22Rv1 (cell line): ENCODE data around the gene ZNF280D.

Experiments used
- H3K27ac ChIP-seq: fragments of 450-650 bp; 2 replicates; pipeline ENCODE4 v1.5.1; 2017
- ZFX ChIP-seq: fragments of 450-650 bp; IDR thresholded peaks from 2 replicates; pipeline ENCODE4 v1.6.1; 2017; ENCODE audit warnings: antibody characterized with exemption, borderline replicate concordance
- TF ChIP-seq, protein P1 (sequence below): fragments of 450-650 bp; IDR thresholded peaks from 2 replicates; pipeline ENCODE4 v1.5.1; 2017; ENCODE audit warnings: mild to moderate bottlenecking

Gene ZNF280D

DNA sequence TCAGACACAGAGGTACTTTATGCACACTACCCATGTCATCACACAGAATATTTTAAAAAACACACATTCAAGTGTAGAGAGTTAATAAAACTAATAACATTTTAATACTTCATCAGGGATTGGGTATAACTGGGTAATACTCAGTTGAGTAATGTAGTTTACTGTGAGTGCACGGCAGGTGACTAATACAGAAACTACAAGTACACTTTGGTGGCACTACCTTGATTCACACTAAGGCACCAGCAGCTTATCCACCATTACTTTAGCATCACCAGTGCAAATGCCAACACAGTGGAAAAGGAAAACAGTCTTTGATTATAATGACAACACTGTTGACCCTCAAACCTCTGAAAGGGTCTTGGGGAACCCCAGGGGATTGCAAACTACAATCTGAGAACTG lies 33.6 kb downstream of the ZNF280D start:
- no peak for TF ChIP-seq ZFX
- TF ChIP-seq, protein P1, sequence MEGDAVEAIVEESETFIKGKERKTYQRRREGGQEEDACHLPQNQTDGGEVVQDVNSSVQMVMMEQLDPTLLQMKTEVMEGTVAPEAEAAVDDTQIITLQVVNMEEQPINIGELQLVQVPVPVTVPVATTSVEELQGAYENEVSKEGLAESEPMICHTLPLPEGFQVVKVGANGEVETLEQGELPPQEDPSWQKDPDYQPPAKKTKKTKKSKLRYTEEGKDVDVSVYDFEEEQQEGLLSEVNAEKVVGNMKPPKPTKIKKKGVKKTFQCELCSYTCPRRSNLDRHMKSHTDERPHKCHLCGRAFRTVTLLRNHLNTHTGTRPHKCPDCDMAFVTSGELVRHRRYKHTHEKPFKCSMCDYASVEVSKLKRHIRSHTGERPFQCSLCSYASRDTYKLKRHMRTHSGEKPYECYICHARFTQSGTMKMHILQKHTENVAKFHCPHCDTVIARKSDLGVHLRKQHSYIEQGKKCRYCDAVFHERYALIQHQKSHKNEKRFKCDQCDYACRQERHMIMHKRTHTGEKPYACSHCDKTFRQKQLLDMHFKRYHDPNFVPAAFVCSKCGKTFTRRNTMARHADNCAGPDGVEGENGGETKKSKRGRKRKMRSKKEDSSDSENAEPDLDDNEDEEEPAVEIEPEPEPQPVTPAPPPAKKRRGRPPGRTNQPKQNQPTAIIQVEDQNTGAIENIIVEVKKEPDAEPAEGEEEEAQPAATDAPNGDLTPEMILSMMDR: no peak
- no peak overlapping the region for H3K27ac ChIP-seq

DNA sequence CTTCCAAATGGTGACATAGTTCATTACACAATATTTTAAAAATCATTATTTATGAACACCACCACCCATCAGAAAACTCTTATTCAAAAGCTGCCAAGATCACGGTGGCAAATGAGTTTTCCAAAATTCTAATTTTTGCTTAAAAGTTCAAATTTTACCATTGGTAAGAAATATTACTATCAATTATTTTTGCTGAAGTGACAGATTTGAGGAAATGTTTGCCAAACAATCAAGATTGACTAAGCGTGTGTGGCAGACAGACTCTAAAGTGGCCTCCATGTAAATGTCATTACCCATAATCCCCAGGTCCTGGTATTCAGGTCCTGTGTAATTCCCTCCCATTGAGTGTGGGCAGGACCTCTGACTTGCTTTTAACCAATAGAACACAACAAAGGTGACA lies 35.0 kb downstream of the ZNF280D start:
- TF ChIP-seq, protein P1: no peak
- no peak for TF ChIP-seq ZFX
- no peak overlapping the region for H3K27ac ChIP-seq

DNA sequence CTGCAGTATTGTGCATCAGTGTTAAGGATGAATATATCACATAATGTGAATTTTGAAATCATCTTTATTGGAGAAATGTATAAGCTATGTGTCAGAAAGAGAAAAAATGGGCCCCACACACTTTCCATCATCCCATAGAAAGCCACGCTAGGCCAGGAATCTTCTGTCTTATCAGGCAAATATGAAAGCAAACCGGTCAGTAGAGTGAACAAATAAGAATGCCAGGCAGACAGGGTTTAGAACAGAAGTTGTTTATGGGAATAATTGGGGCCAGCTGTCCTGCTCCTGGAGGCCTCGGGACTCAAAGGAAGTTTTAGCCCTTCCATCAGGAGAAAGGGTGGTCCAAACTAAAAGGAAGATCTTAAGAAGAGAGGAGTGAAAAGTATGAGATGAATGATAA lies 39.5 kb downstream of the ZNF280D start:
- H3K27ac ChIP-seq: no peak overlapping the region
- TF ChIP-seq, protein P1: no peak
- no peak for TF ChIP-seq ZFX

DNA sequence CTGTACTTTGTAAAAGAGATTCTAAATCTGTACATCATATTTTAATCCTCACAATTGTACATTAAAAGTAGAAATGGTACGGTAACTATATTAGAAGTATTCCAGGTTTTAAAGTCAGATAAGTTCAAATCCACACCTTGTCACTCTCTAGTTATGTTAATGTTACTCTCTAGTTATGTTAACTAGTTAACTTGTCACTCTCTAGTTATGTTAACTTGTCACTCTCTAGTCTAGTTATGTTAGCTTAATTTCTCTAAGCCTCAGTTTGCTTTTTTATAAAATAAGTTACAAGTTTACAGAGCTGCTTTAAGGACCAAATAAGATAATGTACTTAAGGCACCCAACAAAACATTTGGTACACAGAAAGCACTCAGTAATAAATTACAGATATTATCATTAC lies 42.6 kb downstream of the ZNF280D start:
- TF ChIP-seq ZFX: no peak
- TF ChIP-seq, protein P1: no peak
- H3K27ac ChIP-seq: no peak overlapping the region

DNA sequence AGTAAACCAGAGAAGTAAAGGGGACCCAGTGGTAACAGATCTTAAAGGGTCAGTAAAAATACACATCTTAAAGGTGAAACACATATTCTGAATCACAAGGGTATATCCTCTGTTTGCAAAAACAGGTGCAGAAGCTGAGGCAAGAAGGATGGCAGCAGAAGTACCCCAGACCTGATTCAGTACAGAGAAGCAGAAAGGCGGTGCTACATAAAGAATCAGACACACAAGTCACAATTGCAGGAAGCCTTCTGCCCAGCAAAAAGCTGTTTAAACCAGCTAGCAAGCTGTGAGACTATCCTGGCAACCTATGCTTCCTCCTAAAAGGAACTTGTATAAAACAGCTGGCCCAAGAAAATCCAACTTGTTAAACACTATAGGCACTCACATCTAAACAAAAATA lies 49.4 kb downstream of the ZNF280D start:
- TF ChIP-seq ZFX: no peak
- TF ChIP-seq, protein P1: no peak
- H3K27ac ChIP-seq: no peak overlapping the region

DNA sequence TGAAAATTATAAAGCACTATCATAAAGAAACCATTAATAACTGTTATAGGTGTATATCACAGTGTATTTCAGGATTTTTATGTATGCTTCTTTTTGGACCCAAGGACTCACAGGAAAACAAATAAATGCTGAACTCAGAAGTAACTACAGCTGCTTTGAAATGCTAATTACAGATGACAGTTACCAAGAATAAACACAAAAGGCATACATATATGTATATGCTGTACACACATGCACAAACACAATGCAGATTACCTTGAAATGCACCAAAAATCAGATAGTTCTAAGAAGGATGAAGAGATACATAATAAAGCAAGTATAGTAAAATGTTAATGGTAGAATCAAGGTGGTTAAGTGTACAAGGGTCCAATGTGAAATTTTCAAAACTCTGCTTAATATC lies 52.2 kb downstream of the ZNF280D start:
- H3K27ac ChIP-seq: no peak overlapping the region
- TF ChIP-seq, protein P1: no peak

DNA sequence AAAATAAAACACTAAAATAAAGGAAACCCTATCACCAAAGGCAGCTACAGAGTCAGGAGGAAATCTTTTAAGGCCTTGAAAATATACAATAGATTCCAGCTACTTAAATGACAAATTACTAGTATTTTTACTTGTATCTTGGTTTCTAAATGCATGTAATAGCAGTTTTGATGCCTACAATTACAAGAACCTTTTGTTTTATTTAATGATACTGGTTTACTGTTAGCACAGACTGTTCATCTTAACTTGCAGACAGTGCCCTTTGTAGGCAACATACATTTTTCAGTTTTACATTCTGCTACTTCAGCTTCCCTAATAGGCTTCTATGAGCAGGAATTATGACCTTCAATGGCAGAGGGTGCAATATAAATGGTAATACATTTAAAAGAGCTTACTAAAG lies 54.1 kb downstream of the ZNF280D start:
- H3K27ac ChIP-seq: no peak overlapping the region
- TF ChIP-seq, protein P1: no peak
- no peak for TF ChIP-seq ZFX
